ENCODE results near the gene ZNF547.

Gene ZNF547

DNA sequence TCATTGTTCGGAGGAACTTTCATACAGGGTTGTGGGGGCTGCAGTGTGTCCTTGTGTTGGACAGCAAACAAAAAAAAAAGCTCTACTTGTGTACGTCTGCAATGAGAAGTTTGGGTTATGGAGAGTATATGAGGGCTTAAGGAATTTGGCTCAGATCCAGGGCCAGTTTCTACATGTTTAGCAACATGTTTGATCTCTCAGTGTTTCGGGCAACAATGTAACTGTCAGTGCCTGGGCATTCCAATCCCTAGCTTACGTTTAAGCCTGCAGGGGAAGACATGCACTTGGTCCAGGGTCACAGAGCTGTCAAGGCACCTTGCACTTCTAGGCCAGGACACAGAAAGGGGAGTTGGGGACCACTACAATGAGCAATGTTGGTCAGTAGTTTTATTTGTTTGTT is 29.2 kb upstream of the ZNF547 start:
- H3K27ac ChIP-seq (ENCODE audit: low read depth, low read length): no peak overlapping the region
- H3K9me3 ChIP-seq (ENCODE audit: control insufficient read depth in 5 of 5, low read length in 5 of 5): peaks cover 0 to 10% (median 1%) of the 10 kb centered on the region in 5 donors
- no peaks in the 10 kb centered on the region for H3K27me3 ChIP-seq (ENCODE audit: control insufficient read depth in 5 of 5, insufficient read depth in 4 of 5, low read length in 5 of 5)
- no peak overlapping the region for H3K4me3 ChIP-seq (ENCODE audit: low read depth in 1 of 5, low read length in 5 of 5)
- peaks cover 0 to 5% (median 0%) of the 10 kb centered on the region in 5 donors for H3K4me1 ChIP-seq (ENCODE audit: control insufficient read depth in 5 of 5, insufficient read depth in 5 of 5, low read length in 5 of 5)
- H3K9ac ChIP-seq (ENCODE audit: low read length in 5 of 5): no peak overlapping the region
- H3K36me3 ChIP-seq (ENCODE audit: control insufficient read depth in 5 of 5, insufficient read depth in 5 of 5, low read length in 5 of 5): peaks cover 1 to 6% (median 4%) of the 10 kb centered on the region in 5 donors

DNA sequence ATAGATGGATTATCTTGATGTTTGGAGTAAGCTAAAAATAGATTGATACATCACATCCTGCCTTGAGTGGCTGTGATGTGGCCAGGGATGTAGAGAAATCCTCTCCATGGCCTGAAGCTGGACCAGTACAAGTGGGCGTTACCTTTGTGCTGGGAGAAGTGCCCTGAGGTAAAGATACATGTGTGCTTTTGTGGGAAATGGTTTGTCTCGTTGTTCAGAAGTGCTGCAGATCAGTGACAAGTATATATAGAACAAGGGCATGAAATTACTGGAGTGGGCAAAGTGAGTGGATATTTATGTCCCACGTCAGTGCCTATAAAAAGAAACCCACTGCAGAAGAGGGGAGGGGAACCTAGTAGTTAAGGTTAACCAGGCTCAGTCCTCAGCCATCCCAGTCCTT is 24.5 kb upstream of the ZNF547 start:
- Histone ChIP-seq H3K36me3 (ENCODE audit: control insufficient read depth in 5 of 5, insufficient read depth in 5 of 5, low read length in 5 of 5) (no peaks in the 10 kb centered on the region), H3K27me3 (ENCODE audit: control insufficient read depth in 5 of 5, insufficient read depth in 4 of 5, low read length in 5 of 5) (no peaks in the 10 kb centered on the region), H3K27ac (ENCODE audit: low read depth, low read length) (no peak overlapping the region), H3K9me3 (ENCODE audit: control insufficient read depth in 5 of 5, low read length in 5 of 5) (no peaks in the 10 kb centered on the region), H3K4me3 (ENCODE audit: low read depth in 1 of 5, low read length in 5 of 5) (no peak overlapping the region), H3K9ac (ENCODE audit: low read length in 5 of 5) (no peak overlapping the region), H3K4me1 (ENCODE audit: control insufficient read depth in 5 of 5, insufficient read depth in 5 of 5, low read length in 5 of 5) (peaks cover 0 to 5% (median 0%) of the 10 kb centered on the region in 5 donors)

DNA sequence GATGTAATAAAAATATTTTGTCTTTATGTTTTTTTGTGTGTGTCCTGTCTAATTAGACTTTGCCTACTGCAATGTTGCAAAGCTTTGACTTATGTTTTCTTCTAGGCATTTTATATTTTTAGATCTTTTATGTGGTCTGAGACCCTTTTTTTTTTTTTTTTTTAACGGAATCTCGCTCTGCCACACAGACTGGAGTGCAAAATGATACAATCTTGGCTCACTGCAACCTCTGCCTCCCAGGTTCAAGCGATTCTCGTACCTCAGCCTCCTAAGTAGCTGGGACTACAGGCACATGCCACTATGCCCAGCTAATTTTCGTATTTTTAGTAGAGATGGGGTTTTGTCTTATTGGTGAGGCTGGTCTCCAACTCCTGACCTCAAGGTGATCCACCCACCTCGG is 20.8 kb upstream of the ZNF547 start:
- no peaks in the 10 kb centered on the region for H3K36me3 ChIP-seq (ENCODE audit: control insufficient read depth in 5 of 5, insufficient read depth in 5 of 5, low read length in 5 of 5)
- H3K9ac ChIP-seq (ENCODE audit: low read length in 5 of 5): no peak overlapping the region
- no peaks in the 10 kb centered on the region for H3K9me3 ChIP-seq (ENCODE audit: control insufficient read depth in 5 of 5, low read length in 5 of 5)
- H3K27me3 ChIP-seq (ENCODE audit: control insufficient read depth in 5 of 5, insufficient read depth in 4 of 5, low read length in 5 of 5): no peaks in the 10 kb centered on the region
- no peak overlapping the region for H3K4me3 ChIP-seq (ENCODE audit: low read depth in 1 of 5, low read length in 5 of 5)
- H3K4me1 ChIP-seq (ENCODE audit: control insufficient read depth in 5 of 5, insufficient read depth in 5 of 5, low read length in 5 of 5): no peaks in the 10 kb centered on the region
- H3K27ac ChIP-seq (ENCODE audit: low read depth, low read length): no peak overlapping the region

DNA sequence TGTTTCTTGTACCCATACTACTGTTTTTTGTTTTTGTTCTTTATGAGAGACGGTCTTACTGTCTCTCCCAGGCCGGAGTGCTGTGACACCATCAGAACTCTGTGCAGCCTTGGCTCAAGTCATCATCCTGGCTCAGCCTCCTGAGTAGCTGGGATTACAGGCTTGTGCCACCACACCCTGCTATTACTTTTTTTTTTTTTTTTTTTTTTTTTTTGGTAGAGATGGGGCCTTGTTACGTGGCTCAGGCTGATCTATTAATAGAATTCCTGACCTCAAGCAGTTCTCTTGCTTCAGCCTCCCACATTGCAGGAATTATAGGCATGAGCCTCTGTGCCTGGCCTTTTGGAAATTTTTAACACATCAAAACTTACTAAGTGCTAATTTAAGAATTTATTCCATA is 15.2 kb upstream of the ZNF547 start:
- Histone ChIP-seq H3K36me3 (ENCODE audit: control insufficient read depth in 5 of 5, insufficient read depth in 5 of 5, low read length in 5 of 5) (peaks cover 0 to 3% (median 0%) of the 10 kb centered on the region in 5 donors), H3K9me3 (ENCODE audit: control insufficient read depth in 5 of 5, low read length in 5 of 5) (peaks cover 0 to 5% (median 0%) of the 10 kb centered on the region in 5 donors), H3K27ac (ENCODE audit: low read depth, low read length) (no peak overlapping the region), H3K27me3 (ENCODE audit: control insufficient read depth in 5 of 5, insufficient read depth in 4 of 5, low read length in 5 of 5) (no peaks in the 10 kb centered on the region), H3K4me1 (ENCODE audit: control insufficient read depth in 5 of 5, insufficient read depth in 5 of 5, low read length in 5 of 5) (peaks cover 3 to 26% (median 23%) of the 10 kb centered on the region in 5 donors), H3K9ac (ENCODE audit: low read length in 5 of 5) (no peak overlapping the region), H3K4me3 (ENCODE audit: low read depth in 1 of 5, low read length in 5 of 5) (no peak overlapping the region)

DNA sequence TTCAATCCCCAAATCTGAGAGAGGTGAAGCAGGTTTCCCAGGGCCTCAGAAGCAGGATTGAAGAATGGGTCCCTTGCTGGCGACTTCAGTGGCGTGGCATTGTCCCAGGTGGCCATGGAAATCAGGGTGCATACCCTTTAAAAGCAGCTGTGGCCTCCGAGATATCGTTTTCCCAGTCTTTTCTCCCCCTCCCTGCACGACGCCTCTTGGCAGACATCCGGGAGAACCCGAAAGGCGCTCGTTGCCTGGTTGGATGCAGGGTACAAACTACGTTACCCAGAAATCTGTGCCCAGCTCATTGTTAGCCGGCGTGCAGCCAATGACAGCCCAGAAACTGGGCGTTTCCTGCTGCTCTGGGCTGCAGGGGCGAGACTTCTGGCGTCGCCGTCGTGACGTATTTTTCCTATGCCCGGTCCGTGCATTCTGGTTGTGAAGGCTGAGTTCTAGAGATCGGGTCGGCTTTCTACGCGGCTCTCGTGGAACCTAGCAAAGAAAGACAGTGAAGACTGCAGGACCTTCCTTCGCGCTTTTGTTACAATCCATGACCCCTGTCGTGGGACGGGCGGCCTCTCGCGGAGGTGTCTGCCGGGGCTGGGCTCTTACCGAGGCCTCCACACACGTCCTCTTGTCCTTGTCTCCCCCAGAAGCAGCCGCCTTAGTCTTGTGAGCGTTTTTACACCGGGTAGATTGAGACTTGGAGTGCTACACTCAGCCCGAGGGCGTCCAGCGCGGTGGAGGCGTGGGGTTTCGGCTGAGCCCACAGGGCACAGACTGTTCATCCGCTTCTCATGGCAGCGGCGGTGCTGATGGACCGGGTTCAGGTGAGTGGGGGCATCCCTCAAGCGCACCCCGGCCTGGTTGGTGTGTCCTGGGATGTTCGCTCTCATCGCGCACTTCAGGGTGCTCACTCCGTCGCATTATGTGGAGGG is 12.2 kb upstream of the ZNF547 start, which contains the start of gene ZNF304:
ZNF304 (plus strand) TSS at position 395 of the 929 bp plus-strand sequence; CDS start at position 789, 394 bp downstream.
- peaks cover 2 to 27% (median 19%) of the 10 kb centered on the region in 5 donors for H3K9me3 ChIP-seq (ENCODE audit: control insufficient read depth in 5 of 5, low read length in 5 of 5)
- peak within 1 kb of the TSS; percentile 86 to 99 (median 95) for H3K9ac ChIP-seq (ENCODE audit: low read length in 5 of 5)
- H3K36me3 ChIP-seq (ENCODE audit: control insufficient read depth in 5 of 5, insufficient read depth in 5 of 5, low read length in 5 of 5): peaks cover 3 to 33% (median 27%) of the 10 kb centered on the region in 5 donors
- peak within 1 kb of the TSS; percentile 87 to 100 (median 97) for H3K4me3 ChIP-seq (ENCODE audit: low read depth in 1 of 5, low read length in 5 of 5)
- peak within 1 kb of the TSS; percentile 62 for H3K27ac ChIP-seq (ENCODE audit: low read depth, low read length)
- no peaks in the 10 kb centered on the region for H3K27me3 ChIP-seq (ENCODE audit: control insufficient read depth in 5 of 5, insufficient read depth in 4 of 5, low read length in 5 of 5)
- peaks cover 3 to 29% (median 27%) of the 10 kb centered on the region in 5 donors for H3K4me1 ChIP-seq (ENCODE audit: control insufficient read depth in 5 of 5, insufficient read depth in 5 of 5, low read length in 5 of 5)

DNA sequence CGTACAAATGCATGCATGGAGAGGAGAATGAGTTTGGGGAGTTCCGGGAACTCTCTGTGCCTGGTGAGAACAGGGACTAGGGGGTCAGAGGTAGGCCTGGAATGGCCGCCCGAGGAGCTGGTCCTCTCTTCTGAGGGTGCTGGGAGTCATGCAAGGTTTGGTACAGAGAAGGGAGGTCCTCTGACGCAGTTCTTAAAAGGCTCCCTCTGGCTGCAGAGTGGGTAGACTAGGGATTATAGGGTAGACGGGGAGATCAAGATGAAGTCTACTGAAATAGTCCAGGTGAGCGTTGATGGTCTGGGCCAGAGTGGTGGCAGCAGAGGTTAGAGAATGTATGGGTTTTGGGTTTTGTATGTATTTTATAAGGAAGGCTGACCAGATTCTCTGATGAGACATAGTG is 11.5 kb upstream of the ZNF547 start:
- Histone ChIP-seq H3K4me1 (ENCODE audit: control insufficient read depth in 5 of 5, insufficient read depth in 5 of 5, low read length in 5 of 5) (peaks cover 3 to 29% (median 27%) of the 10 kb centered on the region in 5 donors), H3K27ac (ENCODE audit: low read depth, low read length) (peak overlapping the region; percentile 62), H3K9me3 (ENCODE audit: control insufficient read depth in 5 of 5, low read length in 5 of 5) (peaks cover 2 to 35% (median 25%) of the 10 kb centered on the region in 5 donors), H3K9ac (ENCODE audit: low read length in 5 of 5) (peak overlapping the region; percentile 16 to 99 (median 95)), H3K4me3 (ENCODE audit: low read depth in 1 of 5, low read length in 5 of 5) (peak overlapping the region; percentile 87 to 100 (median 97)), H3K27me3 (ENCODE audit: control insufficient read depth in 5 of 5, insufficient read depth in 4 of 5, low read length in 5 of 5) (no peaks in the 10 kb centered on the region), H3K36me3 (ENCODE audit: control insufficient read depth in 5 of 5, insufficient read depth in 5 of 5, low read length in 5 of 5) (peaks cover 11 to 40% (median 35%) of the 10 kb centered on the region in 5 donors)

DNA sequence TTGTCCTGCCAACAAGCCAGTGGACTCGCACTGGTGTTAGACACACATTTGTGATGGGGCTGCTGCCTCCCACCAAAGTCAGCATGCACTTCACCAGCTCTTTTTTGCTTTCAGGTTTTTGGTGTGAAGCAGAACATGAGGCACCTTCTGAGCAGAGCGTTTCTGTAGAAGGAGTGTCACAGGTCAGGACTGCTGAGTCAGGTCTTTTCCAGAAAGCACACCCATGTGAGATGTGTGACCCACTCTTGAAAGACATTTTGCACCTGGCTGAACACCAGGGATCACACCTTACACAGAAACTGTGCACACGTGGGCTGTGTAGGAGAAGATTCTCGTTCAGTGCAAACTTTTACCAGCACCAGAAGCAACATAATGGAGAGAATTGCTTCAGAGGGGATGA is 7.4 kb upstream of the ZNF547 start:
- Histone ChIP-seq H3K4me3 (ENCODE audit: low read depth in 1 of 5, low read length in 5 of 5) (peak overlapping the region in 3 of 5 donors; percentile 30 to 32 (median 32)), H3K9ac (ENCODE audit: low read length in 5 of 5) (no peak overlapping the region), H3K27ac (ENCODE audit: low read depth, low read length) (no peak overlapping the region), H3K4me1 (ENCODE audit: control insufficient read depth in 5 of 5, insufficient read depth in 5 of 5, low read length in 5 of 5) (peaks cover 11 to 23% (median 21%) of the 10 kb centered on the region in 5 donors), H3K27me3 (ENCODE audit: control insufficient read depth in 5 of 5, insufficient read depth in 4 of 5, low read length in 5 of 5) (peaks cover 0 to 5% (median 0%) of the 10 kb centered on the region in 5 donors), H3K36me3 (ENCODE audit: control insufficient read depth in 5 of 5, insufficient read depth in 5 of 5, low read length in 5 of 5) (peaks cover 23 to 64% (median 55%) of the 10 kb centered on the region in 5 donors), H3K9me3 (ENCODE audit: control insufficient read depth in 5 of 5, low read length in 5 of 5) (peaks cover 5 to 57% (median 38%) of the 10 kb centered on the region in 5 donors)

DNA sequence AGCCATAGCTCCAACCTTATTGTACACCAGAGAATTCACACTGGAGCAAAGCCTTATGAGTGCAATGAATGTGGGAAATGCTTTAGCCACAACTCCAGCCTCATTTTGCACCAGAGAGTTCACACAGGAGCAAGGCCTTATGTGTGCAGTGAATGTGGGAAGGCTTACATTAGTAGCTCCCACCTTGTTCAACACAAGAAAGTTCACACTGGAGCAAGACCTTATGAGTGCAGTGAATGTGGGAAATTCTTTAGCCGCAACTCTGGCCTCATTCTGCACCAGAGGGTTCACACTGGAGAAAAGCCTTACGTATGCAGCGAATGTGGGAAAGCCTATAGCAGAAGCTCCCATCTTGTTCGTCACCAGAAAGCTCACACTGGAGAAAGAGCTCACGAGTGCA is 5.9 kb upstream of the ZNF547 start:
- peaks cover 0 to 5% (median 0%) of the 10 kb centered on the region in 5 donors for H3K27me3 ChIP-seq (ENCODE audit: control insufficient read depth in 5 of 5, insufficient read depth in 4 of 5, low read length in 5 of 5)
- peak overlapping the region in 3 of 5 donors; percentile 8 to 36 (median 9) for H3K4me3 ChIP-seq (ENCODE audit: low read depth in 1 of 5, low read length in 5 of 5)
- peak overlapping the region in 1 of 5 donors; percentile 69 for H3K9ac ChIP-seq (ENCODE audit: low read length in 5 of 5)
- peaks cover 8 to 15% (median 9%) of the 10 kb centered on the region in 5 donors for H3K4me1 ChIP-seq (ENCODE audit: control insufficient read depth in 5 of 5, insufficient read depth in 5 of 5, low read length in 5 of 5)
- H3K36me3 ChIP-seq (ENCODE audit: control insufficient read depth in 5 of 5, insufficient read depth in 5 of 5, low read length in 5 of 5): peaks cover 23 to 64% (median 55%) of the 10 kb centered on the region in 5 donors
- H3K27ac ChIP-seq (ENCODE audit: low read depth, low read length): no peak overlapping the region
- H3K9me3 ChIP-seq (ENCODE audit: control insufficient read depth in 5 of 5, low read length in 5 of 5): peaks cover 5 to 60% (median 38%) of the 10 kb centered on the region in 5 donors

DNA sequence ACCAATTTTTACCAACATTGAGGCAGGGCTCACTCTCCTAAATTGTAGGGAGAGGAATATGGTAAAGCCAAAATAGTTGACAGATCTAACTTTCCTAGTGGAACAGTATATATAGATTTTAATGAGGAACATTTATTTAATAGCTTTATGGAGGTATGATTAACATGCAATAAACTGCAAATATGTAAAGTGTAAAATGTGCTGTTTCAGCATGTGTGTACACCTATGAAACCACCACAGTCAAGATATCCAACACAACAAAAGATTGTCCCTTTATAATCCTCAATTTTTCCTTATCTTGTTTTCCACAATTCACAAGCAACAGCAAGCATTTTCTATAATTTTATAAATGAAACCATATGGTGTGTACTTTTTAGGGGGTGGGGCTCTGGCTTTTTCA is 4.1 kb upstream of the ZNF547 start:
- H3K36me3 ChIP-seq (ENCODE audit: control insufficient read depth in 5 of 5, insufficient read depth in 5 of 5, low read length in 5 of 5): peaks cover 23 to 49% (median 42%) of the 10 kb centered on the region in 5 donors
- H3K4me3 ChIP-seq (ENCODE audit: low read depth in 1 of 5, low read length in 5 of 5): no peak overlapping the region
- H3K27me3 ChIP-seq (ENCODE audit: control insufficient read depth in 5 of 5, insufficient read depth in 4 of 5, low read length in 5 of 5): peaks cover 0 to 5% (median 0%) of the 10 kb centered on the region in 5 donors

DNA sequence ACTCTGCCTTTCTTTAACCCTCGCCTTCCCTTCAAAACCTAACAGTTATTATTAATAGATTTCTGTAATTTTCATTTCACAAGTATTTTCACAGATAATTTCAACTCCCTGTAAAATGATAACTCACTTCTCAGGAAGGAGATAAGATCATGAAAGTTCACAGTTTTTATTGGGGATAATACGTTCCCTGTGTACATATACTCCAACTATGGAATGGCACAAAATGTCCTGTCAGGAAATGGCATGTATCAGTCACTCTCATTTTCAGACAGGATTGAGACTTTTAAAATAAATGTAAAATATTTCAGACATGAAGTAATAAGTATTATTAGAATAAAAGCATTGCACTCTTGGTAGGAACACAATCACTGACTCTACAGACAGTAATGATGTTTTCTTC is 932 bp upstream of the ZNF547 start:
- peaks cover 3 to 21% (median 10%) of the 10 kb centered on the region in 5 donors for H3K9me3 ChIP-seq (ENCODE audit: control insufficient read depth in 5 of 5, low read length in 5 of 5)
- peaks cover 4 to 17% (median 16%) of the 10 kb centered on the region in 5 donors for H3K4me1 ChIP-seq (ENCODE audit: control insufficient read depth in 5 of 5, insufficient read depth in 5 of 5, low read length in 5 of 5)
- peak overlapping the region; percentile 70 to 92 (median 82) for H3K4me3 ChIP-seq (ENCODE audit: low read depth in 1 of 5, low read length in 5 of 5)
- H3K27me3 ChIP-seq (ENCODE audit: control insufficient read depth in 5 of 5, insufficient read depth in 4 of 5, low read length in 5 of 5): peaks cover 0 to 2% (median 0%) of the 10 kb centered on the region in 5 donors
- H3K9ac ChIP-seq (ENCODE audit: low read length in 5 of 5): peak overlapping the region in 4 of 5 donors; percentile 13 to 80 (median 41)
- peak overlapping the region; percentile 57 for H3K27ac ChIP-seq (ENCODE audit: low read depth, low read length)
- peaks cover 7 to 18% (median 11%) of the 10 kb centered on the region in 5 donors for H3K36me3 ChIP-seq (ENCODE audit: control insufficient read depth in 5 of 5, insufficient read depth in 5 of 5, low read length in 5 of 5)

More for the DNA sequence above, 4.1 kb upstream of the ZNF547 start:
- no peak overlapping the region for H3K27ac ChIP-seq (ENCODE audit: low read depth, low read length)
- H3K9me3 ChIP-seq (ENCODE audit: control insufficient read depth in 5 of 5, low read length in 5 of 5): peaks cover 5 to 48% (median 36%) of the 10 kb centered on the region in 5 donors
- H3K9ac ChIP-seq (ENCODE audit: low read length in 5 of 5): no peak overlapping the region
- H3K4me1 ChIP-seq (ENCODE audit: control insufficient read depth in 5 of 5, insufficient read depth in 5 of 5, low read length in 5 of 5): peaks cover 8 to 17% (median 13%) of the 10 kb centered on the region in 5 donors
